DMS53 treated with DMSO at 0.1 percent for 48 hours (cell line): Measurements from ENCODE around the gene PLCH2.
"Not testable (repeated sequence)": the region's sequence is repeated elsewhere in the genome, so short reads cannot be mapped to it uniquely, and the experiment has no call there.

Source experiments
- DNase-seq: peaks from one replicate; lab custom pipeline; 2025; ENCODE audit not compliant: unreplicated experiment; lab: John Stamatoyannopoulos, UW

The PLCH2 gene

DNA sequence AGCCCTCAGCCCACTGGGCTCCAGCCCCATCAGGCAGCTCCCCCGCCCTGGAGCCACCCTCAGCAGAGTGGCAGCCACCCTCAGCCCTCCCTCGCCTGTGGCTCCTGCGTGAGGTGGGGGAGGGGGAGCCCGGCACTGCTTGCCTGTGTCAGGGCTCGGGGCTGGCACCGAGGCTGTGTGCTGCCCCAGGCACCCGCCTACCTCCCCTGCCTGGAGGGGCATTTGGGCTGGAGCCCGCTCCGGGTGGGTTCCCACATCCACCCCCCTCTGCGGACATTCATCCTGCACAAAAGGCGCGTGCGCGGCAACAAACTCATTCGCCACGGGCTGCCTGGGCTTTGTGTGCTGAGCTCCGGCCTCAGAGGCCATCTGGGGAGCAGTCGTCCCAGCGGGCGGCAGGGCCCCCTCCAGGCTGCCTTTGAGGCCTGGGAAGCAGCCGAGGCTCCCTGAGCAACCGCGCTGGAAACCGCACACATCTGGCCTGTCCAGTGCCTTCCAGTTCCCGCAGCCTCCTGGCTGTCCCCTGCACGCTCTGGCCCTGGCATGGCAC is 67.5 kb downstream of the PLCH2 start:
- no peak for DNase-seq

GRCh38 chr1:2544093-2544874 is 68.2 kb downstream of the PLCH2 start:
- no peak for DNase-seq

- no peak for DNase-seq
These were observed 69.0 kb downstream of the PLCH2 start for GRCh38 chr1:2544875-2545640.

DNA sequence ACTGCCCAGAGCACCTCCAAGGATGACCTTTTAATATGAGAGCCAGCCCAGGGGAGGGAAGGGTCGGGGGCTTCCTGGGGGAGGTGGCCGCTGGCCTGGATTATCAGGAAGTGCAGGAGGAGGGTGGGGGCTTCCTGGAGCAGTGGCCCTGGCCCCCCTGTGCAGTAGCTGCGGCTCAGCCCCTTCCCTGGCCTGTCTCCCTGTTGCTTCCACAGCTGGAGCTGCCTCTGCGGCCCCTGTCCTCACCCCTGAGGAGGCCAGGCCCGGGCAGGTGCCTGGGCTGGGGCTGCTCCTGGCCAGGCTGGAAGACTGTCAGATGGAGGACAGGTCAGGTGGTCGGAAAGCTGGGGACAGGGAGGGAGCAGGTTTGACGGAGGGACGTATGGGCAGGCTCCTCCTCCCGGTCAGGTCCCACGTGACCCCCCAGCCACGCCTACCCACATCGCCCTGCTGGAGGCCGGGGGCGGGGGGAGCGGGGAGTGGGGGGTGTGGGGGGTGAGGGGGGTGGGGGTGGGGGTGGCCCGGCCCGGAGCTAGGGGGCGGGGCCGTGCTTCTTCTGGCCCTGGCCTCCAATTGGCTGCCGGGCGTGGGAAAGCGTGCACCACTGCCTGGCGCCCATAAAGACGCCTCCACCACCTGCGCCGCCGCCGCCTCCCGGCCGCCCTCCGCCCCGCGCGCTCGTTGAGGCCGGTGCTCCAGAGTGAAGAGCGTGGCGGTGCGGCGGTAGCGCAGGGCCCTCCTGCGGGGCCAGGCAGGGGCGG is 69.8 kb downstream of the PLCH2 start:
- peak; percentile 89 for DNase-seq

DNA sequence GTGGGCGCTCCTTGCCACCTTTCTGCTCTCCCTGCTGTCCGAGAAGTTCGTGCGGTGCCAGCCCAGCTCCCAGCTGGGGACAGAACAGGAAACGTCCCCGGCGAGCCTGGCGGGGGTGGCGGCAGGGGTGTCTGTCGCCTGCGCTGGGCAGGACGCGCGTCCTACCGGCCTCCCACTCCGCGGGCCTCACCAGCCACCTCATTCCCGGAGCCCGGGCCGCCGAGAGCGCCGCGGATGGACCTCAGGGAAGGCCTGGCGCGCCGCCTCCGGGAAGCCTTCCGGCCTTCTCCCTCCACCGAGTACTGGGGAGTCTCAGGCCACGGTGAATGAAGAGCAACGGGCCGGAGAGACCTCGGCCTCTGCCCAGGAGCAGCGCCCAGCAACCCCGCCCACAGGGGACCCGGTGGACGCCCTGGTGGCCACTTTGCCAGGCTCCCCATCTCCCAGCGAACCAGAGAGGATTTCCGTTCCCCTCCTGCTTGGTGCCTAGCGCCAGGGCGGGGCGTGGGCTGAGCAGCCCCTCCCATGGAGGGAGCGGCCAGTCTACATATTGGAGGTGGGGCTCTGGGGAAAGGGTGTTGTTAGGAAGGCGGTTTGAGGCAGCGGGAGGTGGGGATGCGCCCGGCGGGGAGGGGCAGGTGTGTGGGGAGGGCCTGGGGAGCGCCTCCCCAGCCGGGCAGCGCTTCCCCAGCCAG is 70.6 kb downstream of the PLCH2 start:
- DNase-seq = peak; percentile 81

DNA sequence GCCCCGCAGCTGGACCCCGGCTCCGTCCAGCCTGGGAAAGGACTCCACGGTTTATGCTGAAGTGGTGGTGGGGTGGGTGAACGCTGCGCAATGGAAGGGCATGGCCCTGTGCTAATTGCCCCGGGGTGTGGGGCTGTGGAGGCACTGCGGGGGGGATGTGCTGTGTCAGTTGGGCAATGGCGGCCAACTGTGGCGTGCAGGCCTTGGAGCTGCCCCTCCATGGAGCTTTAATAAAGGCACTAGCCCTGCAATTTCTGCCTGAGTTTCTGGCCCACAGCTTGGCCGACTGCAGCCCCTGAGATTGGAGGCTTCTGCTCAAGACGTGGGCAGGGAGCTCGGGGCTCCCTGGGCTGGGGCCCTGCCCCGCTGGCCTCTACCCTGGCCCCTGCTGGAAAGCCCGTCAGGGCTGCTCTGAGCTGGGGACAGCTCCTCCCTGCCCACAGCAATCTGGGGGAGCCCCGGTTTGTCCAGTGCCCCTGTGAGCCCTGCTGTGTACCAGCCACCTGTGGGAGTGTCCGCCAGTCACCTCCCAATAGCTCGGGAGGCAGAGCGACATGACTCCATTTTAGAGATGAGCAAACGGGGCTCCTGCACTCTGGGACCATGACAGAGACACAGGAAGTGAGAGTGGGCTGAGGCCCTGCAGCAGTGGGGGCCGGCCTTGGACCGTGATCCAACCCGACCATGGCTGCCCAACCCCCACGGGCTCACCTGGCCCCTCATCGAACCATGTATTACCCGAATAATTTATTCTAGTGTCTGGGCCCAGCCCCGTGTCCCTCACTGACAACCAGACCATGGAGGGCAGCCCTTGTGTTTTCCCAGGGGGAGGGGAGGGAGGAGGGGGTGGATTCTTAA is 71.3 kb downstream of the PLCH2 start:
- peak; percentile 31 for DNase-seq

DNA sequence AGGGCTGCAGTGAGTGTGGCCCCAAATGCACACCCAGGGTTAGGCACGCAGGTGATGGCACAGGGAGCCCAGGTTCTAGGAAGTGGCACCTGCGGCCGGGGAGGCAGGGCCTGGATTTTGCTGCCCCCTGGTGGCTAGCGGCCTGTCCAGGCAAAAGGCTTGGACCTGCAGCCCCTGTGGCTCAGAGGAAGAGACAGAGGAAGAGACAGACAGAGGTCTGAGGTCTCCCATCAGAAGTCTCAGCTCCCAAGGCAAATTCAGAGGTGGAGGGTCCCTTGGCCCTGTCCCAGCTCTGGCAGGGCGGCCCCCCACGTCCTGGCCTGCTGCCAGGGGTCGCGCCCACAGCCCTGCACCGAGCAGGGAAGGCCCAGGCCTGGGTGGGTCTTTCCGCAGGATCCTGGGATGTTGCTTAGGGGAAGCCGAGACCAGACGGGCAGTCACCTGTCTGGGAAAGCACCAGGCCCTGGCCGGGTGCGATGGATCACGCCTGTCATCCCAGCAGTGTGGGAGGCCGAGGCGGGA is 72.0 kb downstream of the PLCH2 start:
- DNase-seq = peak; percentile 77

GRCh38 chr1:2549367-2550029 is 73.4 kb downstream of the PLCH2 start:
- not testable (repeated sequence) for DNase-seq

DNA sequence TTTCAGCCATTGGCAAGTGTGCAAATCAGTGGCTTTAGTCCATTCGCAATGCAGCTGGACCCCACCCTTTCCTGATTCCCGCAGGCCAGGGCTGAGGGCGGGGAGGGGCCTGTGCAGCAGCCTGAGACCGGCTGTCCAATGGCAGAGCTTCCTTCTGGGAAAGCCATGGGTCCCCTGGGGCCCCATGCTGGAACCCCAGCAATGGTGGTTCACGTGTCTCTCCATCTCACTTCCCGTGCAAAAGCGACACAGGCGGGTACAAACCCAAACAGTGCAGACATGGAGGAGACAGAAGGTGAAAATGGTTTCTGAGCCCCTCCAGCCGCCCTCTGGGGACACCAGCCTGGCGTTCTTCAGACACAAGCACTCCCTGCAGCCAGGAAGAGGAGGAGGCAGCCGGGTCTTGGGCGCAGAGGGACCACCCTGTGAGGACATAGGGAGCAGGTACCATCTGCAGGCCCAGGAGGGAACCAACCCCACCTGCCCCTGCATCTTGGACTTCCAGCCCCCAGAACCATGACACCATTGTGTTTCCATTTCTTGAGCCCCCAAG is 74.3 kb downstream of the PLCH2 start:
- DNase-seq = not testable (repeated sequence)

DNA sequence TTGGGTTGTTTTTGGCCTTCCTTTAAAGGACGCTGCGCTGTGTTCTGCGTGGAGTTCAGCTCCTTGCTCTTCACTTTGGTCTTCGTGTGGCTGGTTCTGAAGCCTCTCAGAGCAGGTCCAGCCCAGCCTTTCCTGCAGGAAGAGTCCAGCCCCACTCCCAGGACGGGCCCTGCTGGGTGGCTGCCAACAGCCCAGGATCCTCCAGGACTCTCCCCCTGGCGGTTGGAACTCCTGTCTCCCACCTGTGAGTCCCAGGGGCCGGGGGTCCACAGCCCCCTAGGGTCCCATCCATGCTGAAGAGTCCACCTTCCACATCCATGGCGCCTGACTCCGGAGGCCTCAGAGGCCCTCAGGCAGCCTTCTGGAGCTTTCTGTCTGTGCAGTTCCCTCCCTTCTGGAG is 75.5 kb downstream of the PLCH2 start:
- not testable (repeated sequence) for DNase-seq

DNA sequence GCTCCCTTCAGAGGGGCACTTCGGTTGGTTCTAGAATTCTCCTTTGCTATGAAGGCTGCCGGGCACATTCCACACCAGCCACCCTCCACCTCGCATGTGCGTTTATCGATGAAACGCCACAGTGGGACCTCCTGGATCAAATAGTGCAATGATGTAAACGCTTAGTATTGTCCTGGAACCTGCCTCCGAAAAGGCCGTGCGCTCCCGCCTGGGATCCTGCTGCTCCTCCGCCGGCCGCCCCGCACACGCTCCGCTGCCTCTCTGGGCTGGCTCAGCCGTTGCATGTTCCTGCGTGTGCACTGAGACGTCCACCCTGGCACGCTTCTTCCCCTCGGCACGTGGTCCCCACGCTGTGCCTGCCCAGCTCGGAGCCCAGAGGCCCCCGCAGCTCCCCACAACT is 76.1 kb downstream of the PLCH2 start:
- DNase-seq = no peak

DNA sequence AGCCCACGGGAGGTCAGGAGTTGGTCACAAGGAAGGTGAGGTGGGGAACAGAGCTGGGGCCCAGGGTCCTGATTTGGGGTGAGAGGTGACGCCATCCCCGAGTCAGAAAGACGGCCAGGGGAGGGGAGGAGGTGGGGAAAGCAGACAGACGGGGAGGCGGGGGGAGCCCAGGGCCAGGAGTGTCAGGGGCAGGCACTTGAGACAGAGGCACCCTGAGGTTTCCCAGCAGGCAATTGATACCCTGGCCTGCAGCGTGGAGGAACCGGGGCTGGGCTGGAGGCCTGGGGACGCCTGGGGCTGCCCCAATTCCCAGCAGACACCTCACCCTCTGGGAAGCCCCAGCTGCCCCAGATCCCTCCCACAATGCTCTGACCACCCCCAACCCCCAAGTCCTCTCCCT is 77.0 kb downstream of the PLCH2 start:
- not testable (repeated sequence) for DNase-seq

DNA sequence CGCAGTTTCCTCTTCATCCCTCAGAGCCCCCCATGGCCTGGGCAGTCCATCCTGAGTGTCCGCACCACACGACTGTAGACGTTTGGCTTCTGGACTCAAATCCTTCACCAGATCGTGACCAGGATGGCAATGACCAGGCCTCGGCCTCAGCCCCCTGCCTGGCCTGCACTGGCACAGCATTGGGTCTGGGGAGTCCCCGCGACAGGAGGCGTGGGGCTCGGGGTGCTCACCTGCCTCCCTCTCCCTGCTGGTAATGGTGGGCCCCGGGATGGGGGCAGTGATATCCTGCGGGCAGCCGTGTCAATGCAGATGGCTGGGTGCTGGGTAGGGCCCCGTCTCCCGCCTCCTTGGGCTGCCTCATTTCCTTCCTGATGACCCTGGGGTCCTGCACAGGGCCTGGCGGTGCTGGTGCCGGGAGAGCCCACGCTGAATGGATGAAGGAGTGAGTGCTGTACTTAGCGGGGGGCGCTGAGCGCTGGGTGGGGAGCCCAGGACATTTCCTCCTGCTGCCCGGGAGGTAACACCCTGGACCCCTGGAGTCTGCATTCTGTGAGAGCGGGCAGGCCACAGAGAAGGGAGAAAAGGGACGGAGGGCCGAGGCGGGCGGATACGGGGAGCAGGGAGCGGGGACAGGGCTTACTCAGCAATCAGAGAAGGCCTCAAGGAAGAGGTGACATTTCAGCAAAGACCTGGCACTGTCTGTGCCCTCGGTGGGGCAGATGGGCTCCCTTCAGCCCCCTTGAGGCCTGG is 78.0 kb downstream of the PLCH2 start:
- no peak for DNase-seq

DNA sequence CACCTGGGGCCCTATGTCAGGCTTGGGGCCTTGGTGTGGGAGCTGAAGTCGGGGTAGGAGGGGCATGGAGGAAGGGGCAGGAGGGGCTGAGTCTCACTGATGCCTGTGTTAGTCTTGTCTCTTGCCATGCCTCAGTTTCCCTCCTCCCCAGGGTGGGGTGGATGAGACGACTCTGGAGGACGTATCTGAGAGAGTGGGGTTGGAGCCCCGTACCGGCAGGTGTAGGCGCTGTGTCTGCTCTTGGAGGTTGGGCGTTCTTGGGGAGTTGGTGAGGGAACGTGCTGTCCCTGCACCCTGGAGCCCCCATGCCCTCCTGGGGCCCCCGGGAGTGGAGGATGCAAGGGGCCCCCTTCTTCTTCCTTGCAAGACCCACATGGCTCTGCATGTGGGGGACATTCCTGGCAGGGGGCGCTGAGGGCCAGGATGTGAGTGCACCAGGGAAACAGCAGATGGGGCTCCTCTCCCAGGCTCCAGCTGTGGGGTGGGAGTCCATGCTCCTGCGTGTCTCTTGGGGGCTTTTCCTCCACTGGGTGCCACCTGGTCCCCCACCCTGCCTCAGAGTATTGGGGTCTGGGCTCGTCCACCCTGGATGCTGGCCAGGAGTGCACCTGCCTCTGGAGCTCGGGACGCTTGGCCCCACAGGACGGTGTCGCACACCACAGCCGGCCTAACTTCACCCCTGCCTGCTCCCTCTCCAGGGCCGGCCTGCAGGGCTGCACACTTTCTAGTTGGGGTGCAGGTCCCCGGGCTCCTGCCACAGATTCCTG is 78.7 kb downstream of the PLCH2 start:
- no peak for DNase-seq
